SKM-1 (cell line): ENCODE results near the gene P2RY2.

ENCODE experiments used
- DNase-seq: peaks from one replicate; lab custom pipeline; 2025; ENCODE audit not compliant: unreplicated experiment; lab: John Stamatoyannopoulos, UW

P2RY2 gene

GRCh38 chr11:73204711-73205121 is 13.4 kb upstream of the P2RY2 start:
- DNase-seq = peak; percentile 78

GRCh38 chr11:73205661-73206343 is 12.3 kb upstream of the P2RY2 start:
- DNase-seq = peak; percentile 78

GRCh38 chr11:73206801-73207200 is 11.3 kb upstream of the P2RY2 start:
- no peak for DNase-seq

- DNase-seq = no peak
Observed at GRCh38 chr11:73209892-73210291, 8.2 kb upstream of the P2RY2 start.

- DNase-seq = no peak
Observed at GRCh38 chr11:73210916-73211667, 7.0 kb upstream of the P2RY2 start.

- no peak for DNase-seq
Observed at GRCh38 chr11:73213196-73214143, 4.6 kb upstream of the P2RY2 start.

- no peak for DNase-seq
Observed at GRCh38 chr11:73215191-73216134, 2.6 kb upstream of the P2RY2 start.

GRCh38 chr11:73216465-73216864 is 1.6 kb upstream of the P2RY2 start:
- no peak for DNase-seq

GRCh38 chr11:73217131-73217809 is 811 bp upstream of the P2RY2 start:
- no peak for DNase-seq

GRCh38 chr11:73217810-73218105 is 323 bp upstream of the P2RY2 start:
- no peak for DNase-seq

GRCh38 chr11:73218830-73219215 is 742 bp downstream of the P2RY2 start:
- DNase-seq = no peak

GRCh38 chr11:73219396-73220285 is 1.6 kb downstream of the P2RY2 start:
- no peak for DNase-seq

GRCh38 chr11:73221451-73221850 is 3.4 kb downstream of the P2RY2 start:
- DNase-seq = no peak

- no peak for DNase-seq
Observed at GRCh38 chr11:73221996-73222395, 3.9 kb downstream of the P2RY2 start.

- DNase-seq = no peak
Observed at GRCh38 chr11:73223998-73224730, 6.1 kb downstream of the P2RY2 start.

GRCh38 chr11:73225001-73225686 is 7.1 kb downstream of the P2RY2 start:
- no peak for DNase-seq

- DNase-seq = no peak
Observed at GRCh38 chr11:73225851-73226250, 7.8 kb downstream of the P2RY2 start.
